ENCODE measurements around the gene ARHGEF25.
"Not testable (repeated sequence)": the region's sequence is repeated elsewhere in the genome, so short reads cannot be mapped to it uniquely, and the experiment has no call there.

- TF ChIP-seq, protein P1, sequence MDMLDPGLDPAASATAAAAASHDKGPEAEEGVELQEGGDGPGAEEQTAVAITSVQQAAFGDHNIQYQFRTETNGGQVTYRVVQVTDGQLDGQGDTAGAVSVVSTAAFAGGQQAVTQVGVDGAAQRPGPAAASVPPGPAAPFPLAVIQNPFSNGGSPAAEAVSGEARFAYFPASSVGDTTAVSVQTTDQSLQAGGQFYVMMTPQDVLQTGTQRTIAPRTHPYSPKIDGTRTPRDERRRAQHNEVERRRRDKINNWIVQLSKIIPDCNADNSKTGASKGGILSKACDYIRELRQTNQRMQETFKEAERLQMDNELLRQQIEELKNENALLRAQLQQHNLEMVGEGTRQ (IDR thresholded peaks at IDR 0.05), result not testable (repeated sequence)
- not testable (repeated sequence) for TF ChIP-seq BHLHE40 (IDR thresholded peaks at IDR 0.05; ENCODE audit: low read depth, low read length); CBX8 (IDR thresholded peaks at IDR 0.05); HDAC2 (IDR thresholded peaks at IDR 0.05); FOSL2 (IDR thresholded peaks at IDR 0.05); FOSL2 (CRISPR knock-in tag; IDR thresholded peaks at IDR 0.05); MYC (IDR thresholded peaks at IDR 0.05; ENCODE audit: borderline replicate concordance, low read length); CTCF (IDR thresholded peaks at IDR 0.05); RAD21 (conservative IDR thresholded peaks at IDR 0.05 in 1 of 2, IDR thresholded peaks at IDR 0.05 in 1 of 2); SREBF2 (IDR thresholded peaks at IDR 0.05); CEBPB (IDR thresholded peaks at IDR 0.05); REST (IDR thresholded peaks at IDR 0.05)
- TF ChIP-seq, protein P2, sequence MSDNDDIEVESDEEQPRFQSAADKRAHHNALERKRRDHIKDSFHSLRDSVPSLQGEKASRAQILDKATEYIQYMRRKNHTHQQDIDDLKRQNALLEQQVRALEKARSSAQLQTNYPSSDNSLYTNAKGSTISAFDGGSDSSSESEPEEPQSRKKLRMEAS (IDR thresholded peaks at IDR 0.05), result not testable (repeated sequence)
- TF ChIP-seq, protein P3, sequence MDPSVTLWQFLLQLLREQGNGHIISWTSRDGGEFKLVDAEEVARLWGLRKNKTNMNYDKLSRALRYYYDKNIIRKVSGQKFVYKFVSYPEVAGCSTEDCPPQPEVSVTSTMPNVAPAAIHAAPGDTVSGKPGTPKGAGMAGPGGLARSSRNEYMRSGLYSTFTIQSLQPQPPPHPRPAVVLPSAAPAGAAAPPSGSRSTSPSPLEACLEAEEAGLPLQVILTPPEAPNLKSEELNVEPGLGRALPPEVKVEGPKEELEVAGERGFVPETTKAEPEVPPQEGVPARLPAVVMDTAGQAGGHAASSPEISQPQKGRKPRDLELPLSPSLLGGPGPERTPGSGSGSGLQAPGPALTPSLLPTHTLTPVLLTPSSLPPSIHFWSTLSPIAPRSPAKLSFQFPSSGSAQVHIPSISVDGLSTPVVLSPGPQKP (IDR thresholded peaks at IDR 0.05; ENCODE audit: low read depth, low read length), result not testable (repeated sequence)
Measured at GRCh38 chr12:57656408-57656807, 45.2 kb downstream of the ARHGEF25 start.

Measured in A549 (cell line).